Endothelial cell of umbilical vein (primary cell): ENCODE data around the gene GUCY1B1.

Experiments
- CTCF ChIP-seq, 2 donors: IDR thresholded peaks; 1 replicate in 1 of 2; 2 replicates in 1 of 2; pipeline ENCODE4 v1.5.1; 2011; ENCODE audit warnings: low read length in 2 of 2, mild to moderate bottlenecking in 2 of 2, moderate library complexity in 2 of 2, control low read depth in 1 of 2, inconsistent platforms in 1 of 2, low read depth in 1 of 2; ENCODE audit not compliant: insufficient read depth in 1 of 2; ENCODE audit errors: extremely low read depth in 1 of 2
- EZH2 ChIP-seq: IDR thresholded peaks from 2 replicates; pipeline ENCODE4 v1.6.1; 2012; ENCODE audit warnings: borderline replicate concordance, low read depth, mild to moderate bottlenecking, moderate library complexity, low read length, inconsistent platforms; ENCODE audit not compliant: severe bottlenecking
- FOS ChIP-seq: IDR thresholded peaks from 2 replicates; pipeline ENCODE4 v1.6.1; 2011; ENCODE audit warnings: mild to moderate bottlenecking, low read length, moderate library complexity, borderline replicate concordance; ENCODE audit not compliant: insufficient read depth
- MAX ChIP-seq: IDR thresholded peaks from 2 replicates; pipeline ENCODE4 v1.6.1; 2011; ENCODE audit not compliant: insufficient read depth, insufficient read length
- MYC ChIP-seq: IDR thresholded peaks from one replicate; pipeline ENCODE4 v1.6.1; 2011; ENCODE audit warnings: mild to moderate bottlenecking, low read depth, low read length
- POLR2A ChIP-seq: IDR thresholded peaks from 2 replicates; pipeline ENCODE4 v1.6.1; 2012; ENCODE audit warnings: low read depth, mild to moderate bottlenecking, control low read depth, low read length
- POLR2AphosphoS5 ChIP-seq: IDR thresholded peaks from 2 replicates; pipeline ENCODE4 v1.6.1; 2012; ENCODE audit warnings: low read depth, mild to moderate bottlenecking, control low read depth, low read length, moderate library complexity; ENCODE audit not compliant: insufficient read depth

- TF ChIP-seq POLR2A, result no peak
- peak; percentile 64 to 67 for TF ChIP-seq CTCF (IDR thresholded peaks at IDR 0.05; ENCODE audit: extremely low read depth in 1 of 2, insufficient read depth in 1 of 2, low read depth in 1 of 2, low read length in 2 of 2)
- no peak for TF ChIP-seq POLR2AphosphoS5
- no peak for TF ChIP-seq MYC
- no peak for TF ChIP-seq MAX
- TF ChIP-seq FOS, result no peak
- TF ChIP-seq EZH2, result no peak
These were observed 28.4 kb downstream of the GUCY1B1 start for GRCh38 chr4:155787113-155787710.
